SK-N-SH (cell line): ENCODE data around the gene FTCD. TPM values are rescaled to one million over a fixed set of nuclear protein-coding genes. Genes with fewer than 3 reads are reported as not detected.

Experiments
- CTCF ChIA-PET: fragments of 300-600, 350-600 bp; formaldehyde crosslinking; extraction: SDS; loops from one replicate; lab custom pipeline; 2021; lab: Yijun Ruan, JAX
- POLR2A ChIA-PET: fragments of 350-600 bp; sonication (Branson Sonifier 250); formaldehyde crosslinking; extraction: SDS; loops from one replicate; lab custom pipeline; 2020; ENCODE audit warnings: antibody characterized with exemption, inconsistent platforms; lab: Yijun Ruan, JAX
- DNase-seq: peaks from one replicate; pipeline ENCODE4 v3.0.0; 2012
- H2AFZ ChIP-seq: fragments of 200-600 bp; sonication (generic); 2 replicates; pipeline ENCODE4 v1.8.1; 2016; ENCODE audit warnings: antibody characterized with exemption, mild to moderate bottlenecking, low read depth
- H3F3A ChIP-seq: fragments of 200-600 bp; sonication (generic); replicated peaks from 2 replicates; pipeline ENCODE3; 2016; ENCODE audit warnings: antibody characterized with exemption, mild to moderate bottlenecking; ENCODE audit not compliant: insufficient read depth
- H3K27ac ChIP-seq, 2 experiments: fragments of 200-500 bp in 1 of 2; fragments of 200-600 bp in 1 of 2; sonication (Bioruptor generic) in 1 of 2; sonication (generic), shearing (Covaris generic) in 1 of 2; 2 replicates each; pipeline versions ENCODE4 v1.5.1 to v1.6.1; 2014 to 2016; ENCODE audit warnings: low read depth in 2 of 2, inconsistent platforms in 1 of 2, low read length in 1 of 2, mild to moderate bottlenecking in 1 of 2, mixed read lengths in 1 of 2
- H3K27me3 ChIP-seq: fragments of 200-600 bp; sonication (generic), shearing (Covaris generic); 2 replicates; pipeline ENCODE4 v1.6.1; 2016; ENCODE audit warnings: mixed run types; ENCODE audit not compliant: insufficient read depth
- H3K36me3 ChIP-seq, 2 experiments: fragments of 200-500 bp in 1 of 2; fragments of 200-600 bp in 1 of 2; sonication (Bioruptor generic) in 1 of 2; sonication (generic) in 1 of 2; replicated peaks in 1 of 2; 2 replicates each; pipeline versions ENCODE3 to v1.5.1; 2014 to 2016; ENCODE audit warnings: low read length in 1 of 2, mild to moderate bottlenecking in 1 of 2; ENCODE audit not compliant: insufficient read depth in 2 of 2, control insufficient read depth in 1 of 2
- H3K4me1 ChIP-seq, 2 experiments: fragments of 200-500 bp in 1 of 2; fragments of 200-600 bp in 1 of 2; sonication (Bioruptor generic) in 1 of 2; sonication (generic), shearing (Covaris generic) in 1 of 2; 2 replicates each; pipeline versions ENCODE4 v1.5.1 to v1.6.1; 2014 to 2016; ENCODE audit warnings: low read depth in 1 of 2, low read length in 1 of 2, mixed run types in 1 of 2; ENCODE audit not compliant: insufficient read depth in 2 of 2, control insufficient read depth in 1 of 2
- H3K4me2 ChIP-seq: fragments of 200-600 bp; sonication (generic), shearing (Covaris generic); 2 replicates; pipeline ENCODE4 v1.6.1; 2017; ENCODE audit warnings: mixed run types
- H3K4me3 ChIP-seq, 2 experiments: fragments of 200-500 bp in 1 of 2; fragments of 200-600 bp in 1 of 2; sonication (Bioruptor generic) in 1 of 2; sonication (generic), shearing (Covaris generic) in 1 of 2; 2 replicates each; pipeline versions ENCODE4 v1.5.1 to v1.8.1; 2014 to 2016; ENCODE audit warnings: low read depth in 2 of 2, inconsistent platforms in 1 of 2, low read length in 1 of 2, mild to moderate bottlenecking in 1 of 2, mixed read lengths in 1 of 2, moderate library complexity in 1 of 2
- H3K79me2 ChIP-seq: fragments of 200-600 bp; sonication (generic); 2 replicates; pipeline ENCODE4 v1.8.1; 2017; ENCODE audit warnings: mild to moderate bottlenecking; ENCODE audit not compliant: insufficient read depth
- H3K9ac ChIP-seq: fragments of 200-600 bp; sonication (generic); 2 replicates; pipeline ENCODE4 v1.6.1; 2017; ENCODE audit warnings: mixed run types
- H3K9me2 ChIP-seq: fragments of 200-600 bp; sonication (generic); 2 replicates; pipeline ENCODE4 v1.6.1; 2017; ENCODE audit warnings: mixed run types
- H3K9me3 ChIP-seq: fragments of 200-600 bp; sonication (generic); 2 replicates; pipeline ENCODE4 v1.6.1; 2017; ENCODE audit warnings: mixed run types, mild to moderate bottlenecking, moderate library complexity
- H4K20me1 ChIP-seq: fragments of 200-600 bp; sonication (generic); 2 replicates; pipeline ENCODE4 v1.6.1; 2017; ENCODE audit warnings: mild to moderate bottlenecking, mixed run types; ENCODE audit not compliant: insufficient read depth
- CHD2 ChIP-seq: fragments of 150-350 bp; IDR thresholded peaks from 2 replicates; pipeline ENCODE4 v1.6.1; 2018; ENCODE audit warnings: low read length; ENCODE audit not compliant: partially characterized antibody
- CTCF ChIP-seq: fragments of 200-600 bp; sonication (generic); IDR thresholded peaks from 2 replicates; pipeline ENCODE4 v1.6.1; 2017; ENCODE audit warnings: antibody characterized with exemption, mild to moderate bottlenecking, moderate library complexity
- EP300 ChIP-seq, 2 experiments: IDR thresholded peaks; 2 replicates each; pipeline versions ENCODE4 v1.4.0 to v1.6.1; 2012; ENCODE audit warnings: borderline replicate concordance in 1 of 2, low read depth in 1 of 2, low read length in 1 of 2
- FOSL2 ChIP-seq: IDR thresholded peaks from 2 replicates; pipeline ENCODE4 v1.4.0; 2012; ENCODE audit warnings: low read depth, mild to moderate bottlenecking, moderate library complexity, borderline replicate concordance
- IRF3 ChIP-seq: fragments of 150-350 bp; IDR thresholded peaks from 2 replicates; pipeline ENCODE4 v1.6.1; 2016; ENCODE audit warnings: mild to moderate bottlenecking, low read depth, low read length
- JUND ChIP-seq: IDR thresholded peaks from 2 replicates; pipeline ENCODE4 v1.4.0; 2012
- MAX ChIP-seq: IDR thresholded peaks from 2 replicates; pipeline ENCODE4 v1.4.0; 2012; ENCODE audit warnings: low read depth
- NRF1 ChIP-seq: IDR thresholded peaks from 2 replicates; pipeline ENCODE4 v1.6.1; 2012; ENCODE audit warnings: low read depth, mild to moderate bottlenecking, low read length
- POLR2AphosphoS5 ChIP-seq: IDR thresholded peaks from 2 replicates; pipeline ENCODE4 v1.6.1; 2012; ENCODE audit warnings: low read depth, low read length
- RAD21 ChIP-seq: IDR thresholded peaks from 2 replicates; pipeline ENCODE4 v1.6.1; 2012; ENCODE audit warnings: mild to moderate bottlenecking, low read length
- REST ChIP-seq: IDR thresholded peaks from 2 replicates; pipeline ENCODE4 v1.6.1; 2012; ENCODE audit warnings: mild to moderate bottlenecking, low read depth, low read length, moderate library complexity
- RFX5 ChIP-seq: IDR thresholded peaks from 2 replicates; pipeline ENCODE4 v1.6.1; 2012; ENCODE audit warnings: mild to moderate bottlenecking, improper control_type of control experiment, low read length
- SMC3 ChIP-seq: IDR thresholded peaks from 2 replicates; pipeline ENCODE4 v1.6.1; 2012; ENCODE audit warnings: low read depth, low read length, improper control_type of control experiment
- ZBTB33 ChIP-seq: IDR thresholded peaks from 2 replicates; pipeline ENCODE4 v1.4.0; 2012; ENCODE audit warnings: low read depth, borderline replicate concordance
- WGBS: methylation state at CpG from one replicate; pipeline ENCODE4 v1.1.6; 2017; ENCODE audit warnings: low lambda C conversion rate; 5-methylcytosine and 5-hydroxymethylcytosine counted together
- polyA plus RNA-seq, 3 experiments: library from polyadenylated mRNA; depleted of rRNA; stranded (reverse); fragments of >200 nt; gene quantifications; 2 replicates each; pipeline ENCODE4 v1.2.3, GENCODE V29; 2012

Gene FTCD
- polyA plus RNA-seq, 1 of the 3 experiments (the other 2 are of a cell fraction), result 0.33 TPM

- TF ChIP-seq REST, result no peak
These were observed 3.1 kb downstream of the FTCD start (continued) for GRCh38 chr21:46151989-46152926.

GRCh38 chr21:46151261-46151988, 4.0 kb downstream of the FTCD start:
- H3K36me3 ChIP-seq, result no peaks in the 10 kb centered on the region
- no peaks in the 10 kb centered on the region for H3K9me2 ChIP-seq
- no peaks in the 10 kb centered on the region for H4K20me1 ChIP-seq
- no peak overlapping the region for H2AFZ ChIP-seq
- H3F3A ChIP-seq, result no peaks in the 10 kb centered on the region
- no peak overlapping the region for H3K4me3 ChIP-seq
- H3K27ac ChIP-seq, result no peak overlapping the region
- ChIA-PET CTCF (interaction anchor here (1.0 to 1.3 kb wide), 2 partner anchors 78 to 99 kb away, joined by 3 read pairs; no protein-coding TSS in a partner anchor), POLR2A (no interaction called here)
- 79% methylated on average over 16 of the region's 47 CpGs for WGBS
- DNase-seq, result no peak
- no peaks in the 10 kb centered on the region for H3K9me3 ChIP-seq
- no peaks in the 10 kb centered on the region for H3K79me2 ChIP-seq
- H3K9ac ChIP-seq, result no peak overlapping the region
- peaks cover 0 to 4% of the 10 kb centered on the region in 2 experiments; a peak in 2 of 4 replicates for H3K4me1 ChIP-seq
- H3K4me2 ChIP-seq, result no peak overlapping the region
- H3K27me3 ChIP-seq, result no peaks in the 10 kb centered on the region
- TF ChIP-seq POLR2AphosphoS5, result no peak
- TF ChIP-seq FOSL2, result no peak
- no peak for TF ChIP-seq RFX5
- TF ChIP-seq RAD21, result no peak
- TF ChIP-seq SMC3, result no peak
- no peak for TF ChIP-seq CTCF
- no peak for TF ChIP-seq ZBTB33
- TF ChIP-seq CHD2, result no peak
- no peak for TF ChIP-seq NRF1
- TF ChIP-seq MAX, result no peak
- TF ChIP-seq IRF3, result no peak
- TF ChIP-seq JUND, result no peak
- no peak for TF ChIP-seq REST
- no peak for TF ChIP-seq EP300 (IDR thresholded peaks at IDR 0.05; ENCODE audit: borderline replicate concordance in 1 of 2, low read depth in 1 of 2, low read length in 1 of 2)
